ENCODE measurements around the gene ZNF577.

The ZNF577 gene

DNA sequence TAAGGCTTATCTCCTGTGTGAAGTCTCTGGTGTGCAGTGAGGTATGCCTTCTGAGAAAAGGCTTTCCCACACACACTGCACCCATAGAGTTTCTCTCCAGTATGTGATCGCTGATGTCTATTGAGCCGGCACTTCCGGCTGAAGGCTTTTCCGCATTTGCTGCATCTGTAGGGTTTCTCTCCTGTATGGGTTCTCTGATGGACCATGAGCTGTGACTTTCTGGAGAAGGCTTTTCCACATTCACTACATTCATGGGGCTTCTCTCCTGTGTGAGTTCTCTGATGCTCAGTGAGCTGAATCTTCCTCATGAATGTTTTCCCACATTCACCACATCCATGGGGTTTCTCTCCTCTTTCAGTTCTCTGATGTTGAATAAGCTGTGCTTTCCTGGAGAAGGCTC lies 14.7 kb downstream of the ZNF577 start:
- H3K9ac ChIP-seq (ENCODE audit: low read length in 2 of 2), result no peak overlapping the region
- peaks cover 26 to 33% of the 10 kb centered on the region in 2 donors for H3K9me3 ChIP-seq (ENCODE audit: control insufficient read depth in 2 of 2, low read length in 2 of 2)
- H3K27me3 ChIP-seq (ENCODE audit: control insufficient read depth in 1 of 2, insufficient read depth in 2 of 2, low read length in 2 of 2), result no peaks in the 10 kb centered on the region
- H3K36me3 ChIP-seq (ENCODE audit: control insufficient read depth in 2 of 2, insufficient read depth in 2 of 2, low read length in 2 of 2), result peaks cover 44 to 49% of the 10 kb centered on the region in 2 donors
- H3K4me3 ChIP-seq (ENCODE audit: low read length in 2 of 2), result peak overlapping the region in 1 of 2 donors; percentile 18
- no peak overlapping the region for H3K27ac ChIP-seq (ENCODE audit: low read length)
- no peaks in the 10 kb centered on the region for H3K4me1 ChIP-seq (ENCODE audit: control insufficient read depth, insufficient read depth, low read length)

GRCh38 chr19:51861870-51862622 lies 25.7 kb downstream of the ZNF577 start:
- no peaks in the 10 kb centered on the region for H3K4me1 ChIP-seq (ENCODE audit: control insufficient read depth, insufficient read depth, low read length)

DNA sequence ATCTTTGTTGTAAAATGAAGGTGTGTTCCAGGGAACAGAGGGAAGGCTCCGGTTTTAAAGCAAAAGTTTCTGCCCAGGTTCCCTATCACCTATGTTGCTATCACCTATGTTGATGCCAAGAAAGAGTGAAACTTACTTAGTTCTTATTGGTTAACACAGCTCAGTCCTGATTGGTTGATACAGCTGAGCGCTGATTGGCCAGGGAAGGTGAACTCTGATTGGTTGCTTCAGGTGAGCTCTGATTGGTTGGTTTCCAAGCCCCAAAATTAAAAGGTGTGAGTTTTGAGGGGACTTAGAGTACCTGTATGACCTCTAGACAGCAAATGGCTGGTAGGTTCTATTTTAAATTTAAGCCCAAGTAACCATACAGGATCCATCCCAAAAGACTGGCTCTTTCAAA lies 50.6 kb downstream of the ZNF577 start:
- Histone ChIP-seq H3K4me3 (ENCODE audit: low read length in 2 of 2) (no peak overlapping the region), H3K27me3 (ENCODE audit: control insufficient read depth in 1 of 2, insufficient read depth in 2 of 2, low read length in 2 of 2) (no peaks in the 10 kb centered on the region), H3K9me3 (ENCODE audit: control insufficient read depth in 2 of 2, low read length in 2 of 2) (peaks cover 0 to under 1% of the 10 kb centered on the region in 2 donors), H3K9ac (ENCODE audit: low read length in 2 of 2) (no peak overlapping the region), H3K27ac (ENCODE audit: low read length) (no peak overlapping the region), H3K36me3 (ENCODE audit: control insufficient read depth in 2 of 2, insufficient read depth in 2 of 2, low read length in 2 of 2) (no peaks in the 10 kb centered on the region), H3K4me1 (ENCODE audit: control insufficient read depth, insufficient read depth, low read length) (no peaks in the 10 kb centered on the region)

More at GRCh38 chr19:51861870-51862622, 25.7 kb downstream of the ZNF577 start:
- no peaks in the 10 kb centered on the region for H3K36me3 ChIP-seq (ENCODE audit: control insufficient read depth in 2 of 2, insufficient read depth in 2 of 2, low read length in 2 of 2)
- no peak overlapping the region for H3K27ac ChIP-seq (ENCODE audit: low read length)
- H3K4me3 ChIP-seq (ENCODE audit: low read length in 2 of 2), result peak overlapping the region in 1 of 2 donors; percentile 26
- H3K27me3 ChIP-seq (ENCODE audit: control insufficient read depth in 1 of 2, insufficient read depth in 2 of 2, low read length in 2 of 2), result no peaks in the 10 kb centered on the region
- peaks cover 42 to 49% of the 10 kb centered on the region in 2 donors for H3K9me3 ChIP-seq (ENCODE audit: control insufficient read depth in 2 of 2, low read length in 2 of 2)
- no peak overlapping the region for H3K9ac ChIP-seq (ENCODE audit: low read length in 2 of 2)

- Histone ChIP-seq H3K4me3 (ENCODE audit: low read length in 2 of 2) (no peak overlapping the region), H3K27ac (ENCODE audit: low read length) (no peak overlapping the region), H3K4me1 (ENCODE audit: control insufficient read depth, insufficient read depth, low read length) (no peaks in the 10 kb centered on the region), H3K27me3 (ENCODE audit: control insufficient read depth in 1 of 2, insufficient read depth in 2 of 2, low read length in 2 of 2) (no peaks in the 10 kb centered on the region), H3K9ac (ENCODE audit: low read length in 2 of 2) (no peak overlapping the region), H3K9me3 (ENCODE audit: control insufficient read depth in 2 of 2, low read length in 2 of 2) (peaks cover 0 to 4% of the 10 kb centered on the region in 2 donors), H3K36me3 (ENCODE audit: control insufficient read depth in 2 of 2, insufficient read depth in 2 of 2, low read length in 2 of 2) (no peaks in the 10 kb centered on the region)
These were observed 57.5 kb downstream of the ZNF577 start for GRCh38 chr19:51830274-51830673.

GRCh38 chr19:51824281-51825005 lies 63.3 kb downstream of the ZNF577 start:
- Histone ChIP-seq H3K4me1 (ENCODE audit: control insufficient read depth, insufficient read depth, low read length) (no peaks in the 10 kb centered on the region), H3K9ac (ENCODE audit: low read length in 2 of 2) (no peak overlapping the region), H3K27ac (ENCODE audit: low read length) (no peak overlapping the region), H3K4me3 (ENCODE audit: low read length in 2 of 2) (no peak overlapping the region), H3K27me3 (ENCODE audit: control insufficient read depth in 1 of 2, insufficient read depth in 2 of 2, low read length in 2 of 2) (no peaks in the 10 kb centered on the region), H3K36me3 (ENCODE audit: control insufficient read depth in 2 of 2, insufficient read depth in 2 of 2, low read length in 2 of 2) (no peaks in the 10 kb centered on the region), H3K9me3 (ENCODE audit: control insufficient read depth in 2 of 2, low read length in 2 of 2) (peaks cover 0 to 4% of the 10 kb centered on the region in 2 donors)

DNA sequence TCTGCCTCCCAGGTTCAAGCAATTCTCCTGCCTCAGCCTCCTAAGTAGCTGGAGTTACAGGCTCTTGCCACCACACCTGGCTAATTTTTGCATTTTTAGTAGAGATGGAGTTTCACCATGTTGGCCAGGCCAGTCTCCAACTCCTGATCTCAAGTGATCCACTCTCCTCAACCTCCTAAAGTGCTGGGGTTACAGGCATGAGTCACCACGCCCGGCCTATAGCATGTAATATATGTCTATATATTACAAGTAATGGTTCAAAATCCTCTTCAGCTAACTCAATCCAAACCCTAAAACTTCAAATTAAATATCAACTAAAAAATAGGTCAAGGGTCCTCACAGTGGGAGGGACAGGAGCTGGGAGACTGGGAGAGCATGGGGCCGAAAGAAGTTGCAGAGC lies 64.8 kb downstream of the ZNF577 start:
- Histone ChIP-seq H3K36me3 (ENCODE audit: control insufficient read depth in 2 of 2, insufficient read depth in 2 of 2, low read length in 2 of 2) (no peaks in the 10 kb centered on the region), H3K27me3 (ENCODE audit: control insufficient read depth in 1 of 2, insufficient read depth in 2 of 2, low read length in 2 of 2) (no peaks in the 10 kb centered on the region), H3K4me1 (ENCODE audit: control insufficient read depth, insufficient read depth, low read length) (no peaks in the 10 kb centered on the region), H3K4me3 (ENCODE audit: low read length in 2 of 2) (no peak overlapping the region), H3K27ac (ENCODE audit: low read length) (no peak overlapping the region), H3K9ac (ENCODE audit: low read length in 2 of 2) (no peak overlapping the region), H3K9me3 (ENCODE audit: control insufficient read depth in 2 of 2, low read length in 2 of 2) (peaks cover 0 to 4% of the 10 kb centered on the region in 2 donors)

DNA sequence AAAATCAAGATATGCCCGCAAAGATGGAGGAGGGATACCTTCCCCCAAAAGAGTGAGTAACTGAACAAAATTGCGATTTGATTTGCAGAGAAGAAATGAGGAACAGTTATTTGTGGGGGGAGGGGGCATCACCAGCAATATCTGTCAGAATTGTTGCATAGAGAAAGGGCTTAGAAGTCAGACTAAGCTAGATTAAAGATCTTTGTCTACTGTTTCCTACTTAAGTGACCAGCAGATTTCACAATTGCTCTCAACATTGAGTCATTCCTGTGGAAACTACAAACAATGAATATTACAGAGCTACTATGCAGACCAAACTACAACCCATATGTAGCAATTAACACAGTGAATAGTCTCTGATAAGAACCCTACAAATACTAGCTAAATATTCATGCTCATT lies 65.4 kb downstream of the ZNF577 start:
- Histone ChIP-seq H3K9me3 (ENCODE audit: control insufficient read depth in 2 of 2, low read length in 2 of 2) (peaks cover 0 to 4% of the 10 kb centered on the region in 2 donors), H3K27me3 (ENCODE audit: control insufficient read depth in 1 of 2, insufficient read depth in 2 of 2, low read length in 2 of 2) (no peaks in the 10 kb centered on the region), H3K9ac (ENCODE audit: low read length in 2 of 2) (no peak overlapping the region), H3K36me3 (ENCODE audit: control insufficient read depth in 2 of 2, insufficient read depth in 2 of 2, low read length in 2 of 2) (no peaks in the 10 kb centered on the region), H3K4me3 (ENCODE audit: low read length in 2 of 2) (no peak overlapping the region), H3K27ac (ENCODE audit: low read length) (no peak overlapping the region), H3K4me1 (ENCODE audit: control insufficient read depth, insufficient read depth, low read length) (no peaks in the 10 kb centered on the region)

DNA sequence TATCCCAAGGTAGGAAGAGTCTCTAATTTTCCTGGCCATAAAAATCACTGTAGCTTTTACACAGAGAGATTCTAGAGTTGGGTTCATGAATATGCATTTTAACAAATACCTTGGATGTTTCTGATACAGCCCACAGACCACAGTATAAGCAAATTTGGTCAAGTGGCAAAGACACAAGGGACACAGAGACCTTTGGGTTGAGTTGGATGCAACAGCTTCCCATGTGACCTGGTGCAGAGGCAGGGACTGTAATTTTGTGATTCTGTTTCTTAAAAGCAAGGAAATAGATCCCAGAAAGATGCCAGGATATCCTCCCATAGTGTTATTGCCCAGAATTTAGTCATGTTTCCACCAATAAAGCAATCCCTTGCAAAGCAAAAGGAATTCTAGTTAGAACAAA lies 65.8 kb downstream of the ZNF577 start:
- H3K4me3 ChIP-seq (ENCODE audit: low read length in 2 of 2), result no peak overlapping the region
- no peaks in the 10 kb centered on the region for H3K4me1 ChIP-seq (ENCODE audit: control insufficient read depth, insufficient read depth, low read length)
- H3K27me3 ChIP-seq (ENCODE audit: control insufficient read depth in 1 of 2, insufficient read depth in 2 of 2, low read length in 2 of 2), result no peaks in the 10 kb centered on the region
- no peaks in the 10 kb centered on the region for H3K36me3 ChIP-seq (ENCODE audit: control insufficient read depth in 2 of 2, insufficient read depth in 2 of 2, low read length in 2 of 2)
- H3K9ac ChIP-seq (ENCODE audit: low read length in 2 of 2), result no peak overlapping the region
- H3K9me3 ChIP-seq (ENCODE audit: control insufficient read depth in 2 of 2, low read length in 2 of 2), result peaks cover 0 to 4% of the 10 kb centered on the region in 2 donors
- no peak overlapping the region for H3K27ac ChIP-seq (ENCODE audit: low read length)

DNA sequence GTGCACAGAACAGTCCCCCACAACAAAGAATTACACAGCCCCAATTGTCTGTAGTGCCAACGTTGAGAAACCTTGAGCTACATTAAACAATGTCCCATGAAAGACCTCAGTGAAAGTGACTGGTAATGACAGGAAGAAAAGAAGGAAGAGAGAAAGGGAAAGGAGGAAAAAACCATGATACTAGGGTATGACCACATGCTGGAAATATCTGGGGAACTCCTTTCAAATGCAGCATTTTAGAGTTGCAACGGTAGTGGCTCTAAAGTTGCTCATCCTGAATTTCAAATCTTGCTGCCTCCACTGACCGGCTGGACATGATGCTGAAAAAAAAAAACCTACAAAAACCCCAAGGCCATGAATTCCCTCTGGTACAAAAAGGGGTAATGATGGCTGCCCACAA lies 66.3 kb downstream of the ZNF577 start:
- no peak overlapping the region for H3K4me3 ChIP-seq (ENCODE audit: low read length in 2 of 2)
- H3K9ac ChIP-seq (ENCODE audit: low read length in 2 of 2), result no peak overlapping the region
- H3K27me3 ChIP-seq (ENCODE audit: control insufficient read depth in 1 of 2, insufficient read depth in 2 of 2, low read length in 2 of 2), result no peaks in the 10 kb centered on the region
- H3K9me3 ChIP-seq (ENCODE audit: control insufficient read depth in 2 of 2, low read length in 2 of 2), result peaks cover 0 to under 1% of the 10 kb centered on the region in 2 donors
- H3K27ac ChIP-seq (ENCODE audit: low read length), result no peak overlapping the region
- no peaks in the 10 kb centered on the region for H3K36me3 ChIP-seq (ENCODE audit: control insufficient read depth in 2 of 2, insufficient read depth in 2 of 2, low read length in 2 of 2)
- no peaks in the 10 kb centered on the region for H3K4me1 ChIP-seq (ENCODE audit: control insufficient read depth, insufficient read depth, low read length)
